Measurements from ENCODE around the gene RFX6.
A peak's percentile ranks its signal among the peaks of the same experiment; 100 is the strongest.

RFX6 gene

DNA sequence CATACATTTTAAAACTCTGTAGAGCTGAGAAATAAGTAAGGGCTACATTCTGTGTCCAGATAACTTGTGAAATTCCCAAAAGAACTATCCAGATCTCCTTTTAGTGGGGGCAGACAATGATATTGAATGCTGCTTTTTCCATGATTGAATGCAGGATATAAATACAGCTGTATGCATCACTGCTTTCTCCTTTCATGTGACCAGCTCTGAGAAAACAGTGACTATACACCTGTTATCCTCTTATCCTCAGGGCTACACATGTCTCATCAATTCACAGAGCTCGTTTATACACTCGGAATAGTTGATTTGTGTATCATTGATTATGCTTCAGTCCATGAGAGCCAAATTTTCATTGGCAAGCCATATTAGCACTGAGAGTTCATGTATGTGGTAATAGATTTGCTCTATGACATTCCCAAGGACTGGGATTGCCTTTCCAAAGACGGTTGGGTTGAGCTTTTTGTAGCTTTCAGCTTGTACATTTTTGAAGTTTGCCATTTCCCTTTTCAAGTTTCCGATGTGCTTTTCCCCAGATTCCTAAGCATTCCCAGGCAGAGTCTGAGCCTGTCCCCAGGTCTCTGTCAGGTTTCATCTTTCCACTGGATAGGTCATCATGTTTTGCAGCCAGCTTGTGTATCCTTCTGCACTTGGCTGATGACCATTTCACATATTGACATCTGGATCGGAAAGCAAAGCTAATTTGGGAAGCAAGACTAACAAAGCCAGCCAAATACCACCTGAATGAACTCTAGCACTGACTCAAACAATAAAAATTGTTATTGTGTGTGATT, 97.7 kb downstream of the RFX6 start:
- Histone ChIP-seq H3K9me3 (ENCODE audit: control insufficient read depth, insufficient read depth, low read depth, low read length) (no peaks in the 10 kb centered on the region), H3K4me3 (ENCODE audit: low read depth, low read length) (no peak overlapping the region), H3K27ac (ENCODE audit: extremely low read depth, low read depth, low read length) (no peak overlapping the region), H3K4me1 (ENCODE audit: control insufficient read depth, insufficient read depth, low read length) (no peaks in the 10 kb centered on the region), H3K36me3 (ENCODE audit: control insufficient read depth in 2 of 2, insufficient read depth in 1 of 2, low read length in 2 of 2) (no peaks in the 10 kb centered on the region)
- CTCF ChIA-PET = interaction anchor here (0.6 to 3.5 kb wide), 8 partner anchors 10 to 364 kb away, joined by 3 to 19 read pairs (median 3); no protein-coding TSS in a partner anchor
- TF ChIP-seq ZNF623 (tag by site-specific recombination; IDR thresholded peaks at IDR 0.05) (no peak), ZSCAN16 (tag by site-specific recombination; IDR thresholded peaks at IDR 0.05) (no peak), ZNF707 (tag by site-specific recombination; IDR thresholded peaks at IDR 0.05) (no peak), ZNF2 (tag by site-specific recombination; IDR thresholded peaks at IDR 0.05) (no peak), ZNF677 (tag by site-specific recombination; IDR thresholded peaks at IDR 0.05) (no peak), ZNF776 (tag by site-specific recombination; IDR thresholded peaks at IDR 0.05; ENCODE audit: borderline replicate concordance) (no peak), ZNF140 (tag by site-specific recombination; IDR thresholded peaks at IDR 0.05) (no peak)
- POLR2A ChIA-PET = no interaction called here

GRCh38 chr6:116975600-116975999, 98.6 kb downstream of the RFX6 start:
- Histone ChIP-seq H3K4me1 (ENCODE audit: control insufficient read depth, insufficient read depth, low read length) (no peaks in the 10 kb centered on the region), H3K36me3 (ENCODE audit: control insufficient read depth in 2 of 2, insufficient read depth in 1 of 2, low read length in 2 of 2) (no peaks in the 10 kb centered on the region), H3K4me3 (ENCODE audit: low read depth, low read length) (no peak overlapping the region), H3K9me3 (ENCODE audit: control insufficient read depth, insufficient read depth, low read depth, low read length) (no peaks in the 10 kb centered on the region), H3K27ac (ENCODE audit: extremely low read depth, low read depth, low read length) (no peak overlapping the region)
- ChIA-PET CTCF (interaction anchor here (0.7 to 3.5 kb wide), 7 partner anchors 9 to 468 kb away, joined by 3 to 19 read pairs (median 3); no protein-coding TSS in a partner anchor), POLR2A (no interaction called here)
- TF ChIP-seq FEZF1 (tag by site-specific recombination; IDR thresholded peaks at IDR 0.05) (peak; percentile 47), SCRT2 (tag by site-specific recombination; IDR thresholded peaks at IDR 0.05) (peak; percentile 66), ZNF510 (tag by site-specific recombination; IDR thresholded peaks at IDR 0.05; ENCODE audit: insufficient replicate concordance) (no peak), ZNF335 (tag by site-specific recombination; conservative IDR thresholded peaks at IDR 0.05) (peak; percentile 24; the same call in 1 of the 2 replicates)
- TF ChIP-seq, protein P1, sequence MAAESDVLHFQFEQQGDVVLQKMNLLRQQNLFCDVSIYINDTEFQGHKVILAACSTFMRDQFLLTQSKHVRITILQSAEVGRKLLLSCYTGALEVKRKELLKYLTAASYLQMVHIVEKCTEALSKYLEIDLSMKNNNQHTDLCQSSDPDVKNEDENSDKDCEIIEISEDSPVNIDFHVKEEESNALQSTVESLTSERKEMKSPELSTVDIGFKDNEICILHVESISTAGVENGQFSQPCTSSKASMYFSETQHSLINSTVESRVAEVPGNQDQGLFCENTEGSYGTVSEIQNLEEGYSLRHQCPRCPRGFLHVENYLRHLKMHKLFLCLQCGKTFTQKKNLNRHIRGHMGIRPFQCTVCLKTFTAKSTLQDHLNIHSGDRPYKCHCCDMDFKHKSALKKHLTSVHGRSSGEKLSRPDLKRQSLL (tag by site-specific recombination; IDR thresholded peaks at IDR 0.05) = no peak

DNA sequence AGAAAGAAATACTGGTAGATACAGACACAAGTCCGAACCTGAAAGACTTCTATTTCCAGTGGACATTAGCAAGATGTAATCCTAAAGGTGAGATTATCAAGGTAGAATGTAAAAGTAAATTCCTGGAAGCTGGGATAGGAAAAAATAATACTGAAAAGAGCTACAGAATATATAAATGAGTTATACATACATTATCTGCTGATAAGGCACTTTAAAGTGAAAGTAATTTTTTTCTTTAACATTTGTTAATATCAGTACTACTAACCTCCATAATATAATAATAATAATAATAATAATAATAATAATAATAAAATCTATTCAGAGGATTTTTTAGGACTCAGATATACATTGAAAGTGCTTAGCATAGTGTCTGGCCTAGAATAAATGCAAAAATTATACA, 102.5 kb downstream of the RFX6 start:
- H3K36me3 ChIP-seq (ENCODE audit: control insufficient read depth in 2 of 2, insufficient read depth in 1 of 2, low read length in 2 of 2) = no peaks in the 10 kb centered on the region
- H3K4me3 ChIP-seq (ENCODE audit: low read depth, low read length) = no peak overlapping the region
- H3K27ac ChIP-seq (ENCODE audit: extremely low read depth, low read depth, low read length) = no peak overlapping the region
- CTCF ChIA-PET = interaction anchor here (0.7 to 1.8 kb wide), 4 partner anchors 8 to 99 kb away, joined by 3 to 5 read pairs (median 4); no protein-coding TSS in a partner anchor
- H3K4me1 ChIP-seq (ENCODE audit: control insufficient read depth, insufficient read depth, low read length) = no peaks in the 10 kb centered on the region
- TF ChIP-seq ZNF366 (tag by site-specific recombination; conservative IDR thresholded peaks at IDR 0.05) (no peak), ZNF274 (IDR thresholded peaks at IDR 0.05; ENCODE audit: low read length) (no peak), ZNF274 (tag by site-specific recombination; IDR thresholded peaks at IDR 0.05; ENCODE audit: borderline replicate concordance) (no peak), ZIC2 (tag by site-specific recombination; IDR thresholded peaks at IDR 0.05) (no peak), ZFP41 (tag by site-specific recombination; IDR thresholded peaks at IDR 0.05; ENCODE audit: borderline replicate concordance) (no peak), GLI4 (tag by site-specific recombination; IDR thresholded peaks at IDR 0.05) (no peak), ZNF768 (tag by site-specific recombination; IDR thresholded peaks at IDR 0.05) (no peak), ZNF112 (tag by site-specific recombination; IDR thresholded peaks at IDR 0.05) (no peak), AEBP2 (tag by site-specific recombination; IDR thresholded peaks at IDR 0.05; ENCODE audit: borderline replicate concordance) (no peak), ZNF548 (tag by site-specific recombination; IDR thresholded peaks at IDR 0.05) (no peak), ZNF677 (tag by site-specific recombination; IDR thresholded peaks at IDR 0.05) (no peak), ZNF114 (tag by site-specific recombination; IDR thresholded peaks at IDR 0.05) (no peak), ZNF596 (tag by site-specific recombination; IDR thresholded peaks at IDR 0.05) (no peak), ZNF747 (tag by site-specific recombination; IDR thresholded peaks at IDR 0.05) (no peak), ZNF776 (tag by site-specific recombination; IDR thresholded peaks at IDR 0.05; ENCODE audit: borderline replicate concordance) (no peak), ZNF610 (tag by site-specific recombination; IDR thresholded peaks at IDR 0.05; ENCODE audit: borderline replicate concordance) (no peak), GLI2 (tag by site-specific recombination; IDR thresholded peaks at IDR 0.05; ENCODE audit: borderline replicate concordance, low read depth) (no peak), ZBTB1 (tag by site-specific recombination; IDR thresholded peaks at IDR 0.05) (no peak)
- H3K9me3 ChIP-seq (ENCODE audit: control insufficient read depth, insufficient read depth, low read depth, low read length) = no peaks in the 10 kb centered on the region
- POLR2A ChIA-PET = no interaction called here

Measured in HEK293 (cell line).